ENCODE results near the gene PPL.

Gene PPL

DNA sequence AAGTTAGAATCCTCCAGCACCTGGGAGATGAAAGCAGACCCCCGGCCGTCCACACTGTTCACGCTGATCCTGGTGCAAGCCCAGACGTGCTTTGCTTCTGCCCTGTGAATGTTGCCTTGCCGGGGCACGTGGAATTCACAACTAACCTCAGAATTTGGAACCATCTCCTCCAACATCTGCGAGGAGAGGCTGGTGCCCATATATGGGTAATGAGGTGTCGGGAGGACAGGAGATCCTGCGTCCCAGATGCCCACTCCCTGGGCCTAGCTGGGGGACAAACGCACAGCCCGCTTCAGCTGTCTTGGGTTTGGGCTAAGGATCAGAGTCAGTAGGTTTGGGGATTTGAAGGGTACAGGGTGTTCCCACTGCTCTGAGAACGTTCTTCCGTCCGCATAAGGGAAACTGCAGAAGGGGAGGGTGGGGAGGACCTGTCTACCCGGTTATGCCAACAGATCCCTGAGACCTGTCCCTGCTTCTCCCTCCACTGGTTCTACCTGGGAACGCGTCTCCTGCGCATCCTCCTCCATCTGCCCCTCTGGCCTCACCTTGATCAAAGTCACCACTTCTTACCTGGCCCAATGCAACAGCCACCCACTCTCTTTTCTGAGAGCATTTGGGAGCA, 14.1 kb downstream of the PPL start:
- Histone ChIP-seq H3K4me1 (ENCODE audit: control insufficient read depth in 2 of 2, insufficient read depth in 2 of 2, low read length in 2 of 2) (no peaks in the 10 kb centered on the region), H3K27ac (ENCODE audit: low read depth in 2 of 2, low read length in 2 of 2) (no peak overlapping the region)

DNA sequence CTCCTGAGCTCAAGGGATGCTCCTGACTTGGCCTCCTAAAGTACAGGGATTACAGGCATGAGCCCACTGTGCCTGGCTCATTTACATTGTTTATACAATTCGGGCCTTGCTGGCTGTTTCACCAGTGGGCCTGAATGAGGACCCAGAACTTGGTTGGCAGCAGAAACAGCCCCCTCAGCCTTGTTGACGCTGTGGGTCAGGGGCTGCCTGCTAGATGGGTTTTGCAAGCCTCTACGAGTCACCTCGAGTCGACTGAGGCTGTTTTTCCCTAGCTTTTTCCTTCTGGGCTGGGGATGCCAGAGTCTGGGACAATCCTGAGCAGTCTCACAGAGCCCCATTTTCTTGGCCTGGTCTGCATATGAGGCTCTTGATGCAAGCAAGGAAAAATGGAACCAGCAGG, 16.1 kb downstream of the PPL start:
- H3K27ac ChIP-seq (ENCODE audit: low read depth in 2 of 2, low read length in 2 of 2): no peak overlapping the region
- no peak overlapping the region for H3K9ac ChIP-seq (ENCODE audit: low read depth in 1 of 2, low read length in 2 of 2)
- H3K4me1 ChIP-seq (ENCODE audit: control insufficient read depth in 2 of 2, insufficient read depth in 2 of 2, low read length in 2 of 2): no peaks in the 10 kb centered on the region
- H3K4me3 ChIP-seq (ENCODE audit: low read length in 2 of 2): no peak overlapping the region
- H3K36me3 ChIP-seq (ENCODE audit: control insufficient read depth in 2 of 2, insufficient read depth in 2 of 2, low read length in 2 of 2): no peaks in the 10 kb centered on the region
- H3K9me3 ChIP-seq (ENCODE audit: control insufficient read depth in 2 of 2, low read length in 2 of 2): no peaks in the 10 kb centered on the region
- H3K27me3 ChIP-seq (ENCODE audit: control insufficient read depth in 2 of 2, insufficient read depth in 2 of 2, low read length in 2 of 2): no peaks in the 10 kb centered on the region

More for the DNA sequence above, 14.1 kb downstream of the PPL start:
- Histone ChIP-seq H3K9me3 (ENCODE audit: control insufficient read depth in 2 of 2, low read length in 2 of 2) (peaks cover 0 to 5% of the 10 kb centered on the region in 2 donors), H3K9ac (ENCODE audit: low read depth in 1 of 2, low read length in 2 of 2) (no peak overlapping the region), H3K4me3 (ENCODE audit: low read length in 2 of 2) (no peak overlapping the region), H3K36me3 (ENCODE audit: control insufficient read depth in 2 of 2, insufficient read depth in 2 of 2, low read length in 2 of 2) (no peaks in the 10 kb centered on the region), H3K27me3 (ENCODE audit: control insufficient read depth in 2 of 2, insufficient read depth in 2 of 2, low read length in 2 of 2) (no peaks in the 10 kb centered on the region)

DNA sequence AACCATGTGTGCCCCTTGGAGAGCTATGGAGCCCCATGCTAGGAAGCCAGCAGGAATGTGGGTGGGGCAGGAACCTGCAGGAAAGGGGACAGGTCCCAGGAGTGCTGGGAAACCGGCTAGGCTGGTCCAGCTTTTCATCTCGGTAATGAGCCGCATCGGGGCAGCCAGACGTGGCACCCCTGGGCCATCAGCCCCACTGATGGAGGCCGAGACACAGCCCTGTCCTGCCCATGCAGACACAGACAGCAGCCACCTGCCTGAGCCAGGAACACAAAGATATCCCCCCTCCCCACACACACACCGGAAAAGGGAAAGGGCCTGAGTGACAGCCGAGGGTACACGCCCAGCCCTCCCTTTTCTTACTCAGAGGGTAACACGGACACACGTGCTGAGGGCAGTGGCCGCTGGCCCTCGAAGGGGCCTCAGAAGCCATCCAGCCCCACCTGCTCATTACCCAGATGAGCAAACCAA, 18.1 kb downstream of the PPL start:
- no peak overlapping the region for H3K9ac ChIP-seq (ENCODE audit: low read depth in 1 of 2, low read length in 2 of 2)
- no peak overlapping the region for H3K27ac ChIP-seq (ENCODE audit: low read depth in 2 of 2, low read length in 2 of 2)
- H3K27me3 ChIP-seq (ENCODE audit: control insufficient read depth in 2 of 2, insufficient read depth in 2 of 2, low read length in 2 of 2): no peaks in the 10 kb centered on the region
- no peaks in the 10 kb centered on the region for H3K4me1 ChIP-seq (ENCODE audit: control insufficient read depth in 2 of 2, insufficient read depth in 2 of 2, low read length in 2 of 2)
- no peak overlapping the region for H3K4me3 ChIP-seq (ENCODE audit: low read length in 2 of 2)
- H3K36me3 ChIP-seq (ENCODE audit: control insufficient read depth in 2 of 2, insufficient read depth in 2 of 2, low read length in 2 of 2): no peaks in the 10 kb centered on the region
- no peaks in the 10 kb centered on the region for H3K9me3 ChIP-seq (ENCODE audit: control insufficient read depth in 2 of 2, low read length in 2 of 2)

DNA sequence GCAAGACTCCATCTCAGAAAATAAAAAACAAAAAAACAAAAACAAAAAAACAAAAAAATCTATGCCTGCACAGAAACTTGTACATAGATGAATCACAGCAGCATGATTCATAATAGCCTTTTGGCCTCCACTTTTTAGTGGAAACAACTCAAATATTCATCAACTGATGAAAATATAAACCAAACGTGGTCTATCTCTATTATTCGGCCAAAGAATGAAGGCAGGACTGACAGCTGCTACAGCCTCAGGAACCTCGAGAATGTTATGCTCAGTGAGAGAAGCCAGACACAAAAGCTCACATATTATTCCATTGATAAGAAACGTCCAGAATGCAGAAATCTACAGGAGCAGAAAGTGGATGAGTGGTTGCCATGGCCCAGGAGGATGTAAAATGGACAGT, 19.8 kb downstream of the PPL start:
- Histone ChIP-seq H3K4me3 (ENCODE audit: low read length in 2 of 2) (no peak overlapping the region), H3K4me1 (ENCODE audit: control insufficient read depth in 2 of 2, insufficient read depth in 2 of 2, low read length in 2 of 2) (no peaks in the 10 kb centered on the region), H3K36me3 (ENCODE audit: control insufficient read depth in 2 of 2, insufficient read depth in 2 of 2, low read length in 2 of 2) (no peaks in the 10 kb centered on the region), H3K27me3 (ENCODE audit: control insufficient read depth in 2 of 2, insufficient read depth in 2 of 2, low read length in 2 of 2) (no peaks in the 10 kb centered on the region), H3K9me3 (ENCODE audit: control insufficient read depth in 2 of 2, low read length in 2 of 2) (no peaks in the 10 kb centered on the region), H3K9ac (ENCODE audit: low read depth in 1 of 2, low read length in 2 of 2) (no peak overlapping the region), H3K27ac (ENCODE audit: low read depth in 2 of 2, low read length in 2 of 2) (no peak overlapping the region)

DNA sequence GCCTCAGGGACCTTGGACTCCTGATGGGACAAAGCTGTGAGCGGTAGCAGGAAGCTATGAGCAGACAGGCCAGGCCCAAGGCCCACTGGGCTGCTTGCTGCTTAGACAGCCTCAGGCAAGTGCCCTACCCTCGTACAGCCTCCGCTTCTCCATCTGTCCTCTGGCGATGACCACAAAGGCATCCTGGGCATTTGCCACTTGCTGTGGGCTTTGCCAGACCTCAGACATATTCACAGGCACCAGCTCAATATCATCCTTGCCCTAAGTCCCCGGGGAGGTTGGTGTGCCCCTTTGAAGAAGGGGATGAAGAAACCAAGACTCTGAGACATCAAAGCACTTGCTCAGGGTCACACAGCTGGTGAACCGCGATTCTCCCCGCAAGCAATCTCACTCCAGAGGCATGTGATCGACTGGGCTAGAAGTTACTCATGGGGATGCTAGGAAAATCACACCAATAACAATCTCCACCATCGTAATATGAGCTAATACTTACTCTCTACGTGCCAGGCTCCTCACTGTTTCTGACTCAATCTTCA, 21.7 kb downstream of the PPL start:
- Histone ChIP-seq H3K4me1 (ENCODE audit: control insufficient read depth in 2 of 2, insufficient read depth in 2 of 2, low read length in 2 of 2) (no peaks in the 10 kb centered on the region), H3K27me3 (ENCODE audit: control insufficient read depth in 2 of 2, insufficient read depth in 2 of 2, low read length in 2 of 2) (no peaks in the 10 kb centered on the region), H3K9me3 (ENCODE audit: control insufficient read depth in 2 of 2, low read length in 2 of 2) (no peaks in the 10 kb centered on the region), H3K27ac (ENCODE audit: low read depth in 2 of 2, low read length in 2 of 2) (no peak overlapping the region), H3K9ac (ENCODE audit: low read depth in 1 of 2, low read length in 2 of 2) (no peak overlapping the region), H3K36me3 (ENCODE audit: control insufficient read depth in 2 of 2, insufficient read depth in 2 of 2, low read length in 2 of 2) (no peaks in the 10 kb centered on the region), H3K4me3 (ENCODE audit: low read length in 2 of 2) (no peak overlapping the region)

DNA sequence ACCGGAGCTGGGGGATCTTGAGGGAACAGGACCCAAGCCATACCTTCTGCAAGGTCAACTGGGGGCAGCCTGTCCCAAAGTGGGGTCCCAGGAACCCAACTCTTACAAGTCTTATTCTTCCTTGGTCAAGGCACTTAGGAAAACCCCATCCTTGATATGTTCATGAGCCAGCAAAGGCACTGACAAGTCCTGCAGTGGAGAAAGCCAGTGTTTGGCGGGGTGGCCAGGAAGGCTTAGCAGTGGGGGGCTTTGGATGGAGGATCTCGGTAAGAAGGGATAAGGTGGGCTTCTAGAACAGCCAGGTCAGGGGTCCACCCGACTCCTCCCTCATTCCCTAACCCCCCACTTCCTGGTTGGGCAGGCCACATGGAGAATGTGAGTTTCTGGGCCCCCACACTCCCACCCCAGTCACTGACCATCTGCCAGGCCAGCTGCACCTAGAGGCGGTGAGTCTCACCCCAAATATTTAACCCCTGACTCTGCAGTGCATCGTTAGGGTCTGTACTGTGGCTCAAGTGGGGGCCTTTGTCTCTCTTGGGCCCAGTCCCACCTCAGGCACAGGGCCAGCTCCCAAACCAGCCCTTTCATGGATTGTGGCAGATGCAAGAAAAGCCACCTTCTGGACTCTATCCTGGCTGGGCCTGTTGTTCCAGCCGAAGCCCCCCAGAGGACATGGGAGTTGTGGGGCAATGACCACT, 22.3 kb downstream of the PPL start:
- no peaks in the 10 kb centered on the region for H3K9me3 ChIP-seq (ENCODE audit: control insufficient read depth in 2 of 2, low read length in 2 of 2)
- H3K27ac ChIP-seq (ENCODE audit: low read depth in 2 of 2, low read length in 2 of 2): no peak overlapping the region
- H3K4me1 ChIP-seq (ENCODE audit: control insufficient read depth in 2 of 2, insufficient read depth in 2 of 2, low read length in 2 of 2): no peaks in the 10 kb centered on the region
- no peak overlapping the region for H3K9ac ChIP-seq (ENCODE audit: low read depth in 1 of 2, low read length in 2 of 2)
- no peak overlapping the region for H3K4me3 ChIP-seq (ENCODE audit: low read length in 2 of 2)
- no peaks in the 10 kb centered on the region for H3K27me3 ChIP-seq (ENCODE audit: control insufficient read depth in 2 of 2, insufficient read depth in 2 of 2, low read length in 2 of 2)
- no peaks in the 10 kb centered on the region for H3K36me3 ChIP-seq (ENCODE audit: control insufficient read depth in 2 of 2, insufficient read depth in 2 of 2, low read length in 2 of 2)

DNA sequence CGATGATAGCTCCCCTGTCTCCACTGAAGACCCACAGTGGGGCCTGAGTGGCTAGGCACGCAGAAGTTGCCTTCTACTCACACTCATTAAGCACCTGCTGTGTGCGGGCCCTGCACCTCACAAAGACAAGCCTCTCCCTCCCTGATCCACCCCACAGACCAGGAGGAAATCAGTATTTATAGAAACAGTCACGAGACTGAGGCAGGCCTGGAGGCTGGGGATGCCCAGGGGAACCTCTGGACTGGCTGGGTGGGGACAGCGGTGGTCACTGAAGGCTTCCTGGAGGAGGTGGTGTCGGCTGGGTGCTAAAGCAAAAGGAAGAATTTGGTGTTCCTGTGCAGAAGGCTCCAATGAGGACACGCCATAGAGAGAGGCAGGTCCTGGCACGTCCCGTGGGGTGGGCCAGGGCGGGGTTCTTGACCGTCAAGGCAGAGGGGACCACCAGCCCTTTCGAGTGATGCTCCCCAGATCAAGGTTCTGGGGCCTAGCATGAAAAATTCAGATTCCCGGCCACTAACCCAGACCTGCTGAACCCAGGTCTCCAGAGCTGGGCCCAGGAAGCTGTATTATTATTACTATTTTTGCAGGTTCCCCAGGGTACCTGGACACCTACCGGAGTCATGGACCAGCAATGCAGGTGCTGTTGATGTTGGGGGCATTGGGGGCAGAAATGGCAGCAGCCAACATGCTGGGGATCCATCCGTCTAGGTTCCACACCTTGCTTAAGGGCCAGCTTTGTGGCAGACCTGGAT, 23.0 kb downstream of the PPL start:
- H3K27ac ChIP-seq (ENCODE audit: low read depth in 2 of 2, low read length in 2 of 2): no peak overlapping the region
- H3K9ac ChIP-seq (ENCODE audit: low read depth in 1 of 2, low read length in 2 of 2): no peak overlapping the region
- no peaks in the 10 kb centered on the region for H3K36me3 ChIP-seq (ENCODE audit: control insufficient read depth in 2 of 2, insufficient read depth in 2 of 2, low read length in 2 of 2)
- H3K4me1 ChIP-seq (ENCODE audit: control insufficient read depth in 2 of 2, insufficient read depth in 2 of 2, low read length in 2 of 2): no peaks in the 10 kb centered on the region
- H3K27me3 ChIP-seq (ENCODE audit: control insufficient read depth in 2 of 2, insufficient read depth in 2 of 2, low read length in 2 of 2): no peaks in the 10 kb centered on the region
- H3K4me3 ChIP-seq (ENCODE audit: low read length in 2 of 2): no peak overlapping the region
- no peaks in the 10 kb centered on the region for H3K9me3 ChIP-seq (ENCODE audit: control insufficient read depth in 2 of 2, low read length in 2 of 2)

DNA sequence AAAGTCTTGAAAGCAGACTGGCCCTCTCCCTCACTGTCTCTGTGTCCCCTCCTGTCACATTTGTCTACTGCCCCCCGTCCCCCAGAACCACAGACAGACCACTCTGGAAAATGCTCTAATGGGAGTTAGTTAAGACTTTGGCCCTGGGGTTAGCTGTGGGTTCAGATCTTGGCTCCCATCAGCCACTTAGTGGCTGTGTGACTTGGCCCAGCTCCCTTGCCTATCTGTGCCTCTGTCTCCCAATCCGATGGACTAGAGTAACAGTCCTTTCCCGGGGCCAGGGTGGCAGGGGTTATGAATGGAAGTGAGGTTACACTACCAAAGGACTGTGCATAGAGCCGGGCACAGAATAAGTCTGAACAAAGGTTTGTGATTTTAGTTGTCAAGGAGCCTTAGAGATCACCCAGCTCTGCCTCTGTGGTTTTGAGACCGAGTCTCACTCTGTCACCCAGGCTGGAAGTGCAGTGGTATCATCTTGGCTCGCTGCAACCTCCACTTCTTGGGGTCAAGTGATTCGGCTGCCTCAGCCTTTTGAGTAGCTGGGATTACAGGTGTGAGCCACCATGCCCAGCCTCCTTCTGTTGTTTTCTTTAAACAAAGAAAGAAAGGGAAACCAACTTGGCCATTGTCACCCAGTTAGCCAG, 23.7 kb downstream of the PPL start:
- Histone ChIP-seq H3K27ac (ENCODE audit: low read depth in 2 of 2, low read length in 2 of 2) (no peak overlapping the region), H3K36me3 (ENCODE audit: control insufficient read depth in 2 of 2, insufficient read depth in 2 of 2, low read length in 2 of 2) (no peaks in the 10 kb centered on the region), H3K4me1 (ENCODE audit: control insufficient read depth in 2 of 2, insufficient read depth in 2 of 2, low read length in 2 of 2) (no peaks in the 10 kb centered on the region), H3K9me3 (ENCODE audit: control insufficient read depth in 2 of 2, low read length in 2 of 2) (no peaks in the 10 kb centered on the region), H3K4me3 (ENCODE audit: low read length in 2 of 2) (no peak overlapping the region), H3K27me3 (ENCODE audit: control insufficient read depth in 2 of 2, insufficient read depth in 2 of 2, low read length in 2 of 2) (no peaks in the 10 kb centered on the region), H3K9ac (ENCODE audit: low read depth in 1 of 2, low read length in 2 of 2) (no peak overlapping the region)

DNA sequence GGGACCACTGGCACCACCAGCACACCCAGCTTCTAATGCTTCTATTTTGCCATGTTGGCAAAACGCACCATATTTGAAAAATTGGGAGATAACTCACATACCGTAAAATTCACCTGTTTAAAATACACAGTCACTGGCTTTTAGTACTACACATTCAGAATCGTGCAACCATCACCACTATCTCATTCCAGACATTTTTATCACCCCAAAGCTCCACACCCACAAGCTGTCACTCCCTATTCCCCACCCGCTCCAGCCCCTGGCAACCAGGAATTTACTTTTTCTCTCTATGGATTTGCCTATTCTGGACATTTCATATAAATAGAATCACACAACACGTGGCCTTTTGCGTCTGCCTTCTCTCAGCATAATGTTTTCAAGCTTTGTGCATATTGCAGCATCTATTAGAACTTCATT, 25.0 kb downstream of the PPL start:
- H3K27me3 ChIP-seq (ENCODE audit: control insufficient read depth in 2 of 2, insufficient read depth in 2 of 2, low read length in 2 of 2): no peaks in the 10 kb centered on the region
- no peaks in the 10 kb centered on the region for H3K4me1 ChIP-seq (ENCODE audit: control insufficient read depth in 2 of 2, insufficient read depth in 2 of 2, low read length in 2 of 2)
- H3K27ac ChIP-seq (ENCODE audit: low read depth in 2 of 2, low read length in 2 of 2): no peak overlapping the region
- H3K36me3 ChIP-seq (ENCODE audit: control insufficient read depth in 2 of 2, insufficient read depth in 2 of 2, low read length in 2 of 2): no peaks in the 10 kb centered on the region
- H3K4me3 ChIP-seq (ENCODE audit: low read length in 2 of 2): no peak overlapping the region
- H3K9me3 ChIP-seq (ENCODE audit: control insufficient read depth in 2 of 2, low read length in 2 of 2): no peaks in the 10 kb centered on the region
- H3K9ac ChIP-seq (ENCODE audit: low read depth in 1 of 2, low read length in 2 of 2): no peak overlapping the region

DNA sequence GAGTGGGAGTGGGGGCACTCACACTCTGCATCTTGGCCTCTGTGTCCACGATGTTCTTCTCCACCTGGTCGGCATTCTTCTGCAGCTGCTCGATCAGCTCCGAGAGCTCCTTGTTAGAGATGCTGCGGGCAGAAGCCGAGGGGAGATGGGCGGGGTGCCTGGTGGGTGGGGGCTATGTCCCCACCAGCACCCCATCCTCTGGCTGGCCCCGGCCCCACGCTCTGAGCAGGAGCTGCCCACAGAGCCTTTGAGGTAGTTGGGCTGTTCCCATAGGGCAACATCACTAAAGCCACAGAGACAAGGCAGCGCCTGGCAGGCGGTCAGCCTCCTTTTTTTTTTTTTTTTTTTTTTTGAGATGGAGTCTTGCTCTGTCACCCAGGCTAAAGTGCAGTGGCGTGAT, 26.1 kb downstream of the PPL start:
- H3K4me1 ChIP-seq (ENCODE audit: control insufficient read depth in 2 of 2, insufficient read depth in 2 of 2, low read length in 2 of 2): no peaks in the 10 kb centered on the region
- no peaks in the 10 kb centered on the region for H3K27me3 ChIP-seq (ENCODE audit: control insufficient read depth in 2 of 2, insufficient read depth in 2 of 2, low read length in 2 of 2)
- H3K9me3 ChIP-seq (ENCODE audit: control insufficient read depth in 2 of 2, low read length in 2 of 2): no peaks in the 10 kb centered on the region
- no peak overlapping the region for H3K9ac ChIP-seq (ENCODE audit: low read depth in 1 of 2, low read length in 2 of 2)
- no peak overlapping the region for H3K4me3 ChIP-seq (ENCODE audit: low read length in 2 of 2)
- no peak overlapping the region for H3K27ac ChIP-seq (ENCODE audit: low read depth in 2 of 2, low read length in 2 of 2)
- H3K36me3 ChIP-seq (ENCODE audit: control insufficient read depth in 2 of 2, insufficient read depth in 2 of 2, low read length in 2 of 2): no peaks in the 10 kb centered on the region

All from mucosa of rectum (tissue), 2 donors.